ENCODE measurements around the gene TNNI3K.

Gene TNNI3K

GRCh38 chr1:74457253-74457652, 222.1 kb downstream of the TNNI3K start:
- no peak for DNase-seq (ENCODE audit: low read depth in 1 of 2, low spot score in 1 of 2)
- Histone ChIP-seq H3K27me3 (ENCODE audit: insufficient read depth, poor library complexity, severe bottlenecking) (no peaks in the 10 kb centered on the region), H3K4me3 (replicated peaks; ENCODE audit: insufficient read depth, low read length) (no peak overlapping the region), H3K27ac (replicated peaks) (no peak overlapping the region)
- TF ChIP-seq REST (IDR thresholded peaks at IDR 0.05; ENCODE audit: insufficient replicate concordance, low read depth) (no peak), SPI1 (IDR thresholded peaks at IDR 0.05; ENCODE audit: borderline replicate concordance, low read depth) (no peak), GABPA (IDR thresholded peaks at IDR 0.05; ENCODE audit: low read depth) (no peak), POLR2AphosphoS5 (IDR thresholded peaks at IDR 0.05; ENCODE audit: low read depth) (no peak)
- TF ChIP-seq, protein P1, sequence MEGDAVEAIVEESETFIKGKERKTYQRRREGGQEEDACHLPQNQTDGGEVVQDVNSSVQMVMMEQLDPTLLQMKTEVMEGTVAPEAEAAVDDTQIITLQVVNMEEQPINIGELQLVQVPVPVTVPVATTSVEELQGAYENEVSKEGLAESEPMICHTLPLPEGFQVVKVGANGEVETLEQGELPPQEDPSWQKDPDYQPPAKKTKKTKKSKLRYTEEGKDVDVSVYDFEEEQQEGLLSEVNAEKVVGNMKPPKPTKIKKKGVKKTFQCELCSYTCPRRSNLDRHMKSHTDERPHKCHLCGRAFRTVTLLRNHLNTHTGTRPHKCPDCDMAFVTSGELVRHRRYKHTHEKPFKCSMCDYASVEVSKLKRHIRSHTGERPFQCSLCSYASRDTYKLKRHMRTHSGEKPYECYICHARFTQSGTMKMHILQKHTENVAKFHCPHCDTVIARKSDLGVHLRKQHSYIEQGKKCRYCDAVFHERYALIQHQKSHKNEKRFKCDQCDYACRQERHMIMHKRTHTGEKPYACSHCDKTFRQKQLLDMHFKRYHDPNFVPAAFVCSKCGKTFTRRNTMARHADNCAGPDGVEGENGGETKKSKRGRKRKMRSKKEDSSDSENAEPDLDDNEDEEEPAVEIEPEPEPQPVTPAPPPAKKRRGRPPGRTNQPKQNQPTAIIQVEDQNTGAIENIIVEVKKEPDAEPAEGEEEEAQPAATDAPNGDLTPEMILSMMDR (IDR thresholded peaks at IDR 0.05; ENCODE audit: insufficient read depth, low read length): no peak

GRCh38 chr1:74463333-74463988, 228.3 kb downstream of the TNNI3K start:
- H3K4me3 ChIP-seq (replicated peaks; ENCODE audit: insufficient read depth, low read length): no peak overlapping the region
- no peak for DNase-seq (ENCODE audit: low read depth in 1 of 2, low spot score in 1 of 2)
- no peaks in the 10 kb centered on the region for H3K27me3 ChIP-seq (ENCODE audit: insufficient read depth, poor library complexity, severe bottlenecking)
- no peak overlapping the region for H3K27ac ChIP-seq (replicated peaks)
- TF ChIP-seq REST (IDR thresholded peaks at IDR 0.05; ENCODE audit: insufficient replicate concordance, low read depth): no peak
- TF ChIP-seq GABPA (IDR thresholded peaks at IDR 0.05; ENCODE audit: low read depth): no peak

GRCh38 chr1:74464037-74464436, 228.8 kb downstream of the TNNI3K start:
- Histone ChIP-seq H3K27me3 (ENCODE audit: insufficient read depth, poor library complexity, severe bottlenecking) (no peaks in the 10 kb centered on the region), H3K27ac (replicated peaks) (no peak overlapping the region), H3K4me3 (replicated peaks; ENCODE audit: insufficient read depth, low read length) (no peak overlapping the region)
- DNase-seq (ENCODE audit: low read depth in 1 of 2, low spot score in 1 of 2): no peak
- TF ChIP-seq, protein P1 (IDR thresholded peaks at IDR 0.05; ENCODE audit: insufficient read depth, low read length): no peak
- TF ChIP-seq REST (IDR thresholded peaks at IDR 0.05; ENCODE audit: insufficient replicate concordance, low read depth) (no peak), SPI1 (IDR thresholded peaks at IDR 0.05; ENCODE audit: borderline replicate concordance, low read depth) (no peak), GABPA (IDR thresholded peaks at IDR 0.05; ENCODE audit: low read depth) (no peak), POLR2AphosphoS5 (IDR thresholded peaks at IDR 0.05; ENCODE audit: low read depth) (no peak)

Data from HL-60 (cell line).